CMK (cell line): ENCODE results near the gene NRIP1.

Source experiments
- DNase-seq: peaks from one replicate; pipeline ENCODE4 v3.0.0-alpha.2; 2010; ENCODE audit warnings: low read depth

NRIP1 gene

DNA sequence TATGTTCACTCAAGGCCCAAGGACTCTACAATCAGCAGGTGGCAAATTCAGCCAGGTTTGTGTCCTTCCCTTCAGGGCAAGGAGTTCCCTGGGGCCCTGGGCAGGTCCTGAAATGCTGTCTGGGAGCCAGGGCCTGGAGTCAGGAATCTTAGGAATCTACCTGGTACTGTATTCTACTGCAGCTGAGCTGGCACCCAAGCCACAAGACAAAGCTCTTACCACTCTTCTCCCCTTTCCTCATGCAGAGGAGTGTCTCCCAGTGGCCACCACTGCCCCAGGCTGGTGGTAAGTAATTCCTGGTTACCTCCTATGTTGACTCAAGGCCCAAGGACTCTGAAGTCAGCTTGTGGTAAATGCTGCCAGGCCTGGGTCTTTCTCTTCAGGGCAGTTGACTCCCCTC, 153.4 kb downstream of the NRIP1 start:
- no peak for DNase-seq
